GM08714 (cell line): Measurements from ENCODE around the gene TTC4.
A peak's percentile ranks its signal among the peaks of the same experiment; 100 is the strongest.

Source experiments
- H3K4me3 ChIP-seq: fragments of 200-500 bp; sonication (Bioruptor generic); 2 replicates; pipeline ENCODE4 v1.5.1; 2014; ENCODE audit warnings: mild to moderate bottlenecking, low read length, inconsistent platforms
- ZNF274 ChIP-seq: IDR thresholded peaks from 2 replicates; pipeline ENCODE4 v1.6.1; 2012; ENCODE audit warnings: mild to moderate bottlenecking, low read depth, low read length

Gene TTC4, protein sequence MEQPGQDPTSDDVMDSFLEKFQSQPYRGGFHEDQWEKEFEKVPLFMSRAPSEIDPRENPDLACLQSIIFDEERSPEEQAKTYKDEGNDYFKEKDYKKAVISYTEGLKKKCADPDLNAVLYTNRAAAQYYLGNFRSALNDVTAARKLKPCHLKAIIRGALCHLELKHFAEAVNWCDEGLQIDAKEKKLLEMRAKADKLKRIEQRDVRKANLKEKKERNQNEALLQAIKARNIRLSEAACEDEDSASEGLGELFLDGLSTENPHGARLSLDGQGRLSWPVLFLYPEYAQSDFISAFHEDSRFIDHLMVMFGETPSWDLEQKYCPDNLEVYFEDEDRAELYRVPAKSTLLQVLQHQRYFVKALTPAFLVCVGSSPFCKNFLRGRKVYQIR

DNA sequence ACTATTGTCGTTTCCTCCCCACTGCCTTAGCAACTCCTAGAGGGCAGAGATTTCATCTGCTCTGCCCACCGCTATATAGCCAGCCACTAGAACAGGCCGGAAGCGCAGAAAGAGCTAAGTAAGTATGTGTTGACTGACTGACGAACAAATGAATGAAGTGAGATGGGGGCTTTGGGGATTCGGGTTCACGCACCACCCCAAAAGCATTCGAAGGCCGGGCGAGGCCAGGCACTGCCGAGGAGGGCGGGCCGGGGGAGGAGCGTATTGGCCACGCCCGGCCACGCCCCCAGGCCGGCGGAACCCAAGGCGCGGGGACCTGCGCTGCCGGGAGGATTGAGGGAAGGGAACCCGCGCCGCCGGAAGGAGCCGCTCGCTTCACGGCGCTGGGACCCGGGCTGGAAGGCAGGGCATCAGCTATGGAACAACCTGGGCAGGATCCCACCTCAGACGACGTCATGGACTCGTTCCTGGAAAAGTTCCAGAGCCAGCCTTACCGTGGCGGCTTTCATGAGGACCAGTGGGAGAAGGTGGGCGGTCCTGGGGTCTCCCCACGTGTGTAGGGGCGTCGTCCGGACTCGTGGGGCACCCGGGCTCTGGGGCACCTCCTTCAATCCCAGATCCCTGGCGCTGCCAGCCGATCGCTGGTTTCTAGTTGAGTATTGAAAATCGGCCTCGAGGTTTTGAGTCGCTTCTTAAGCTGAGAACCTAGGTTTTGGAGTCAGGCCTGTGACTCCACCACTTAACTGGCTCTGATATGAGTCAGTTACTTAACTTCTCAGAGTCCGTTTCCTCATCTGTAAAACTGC is at the start of gene TTC4:
TTC4 (plus strand) TSS at position 369 of the 806 bp plus-strand sequence; CDS start at position 417, 48 bp downstream.
- H3K4me3 ChIP-seq: peak within 1 kb of the TSS; percentile 99
- no peak for TF ChIP-seq ZNF274

GRCh38 chr1:54666333-54666732 is 49.3 kb upstream of the TTC4 start:
- TF ChIP-seq ZNF274: no peak
- H3K4me3 ChIP-seq: no peak overlapping the region

DNA sequence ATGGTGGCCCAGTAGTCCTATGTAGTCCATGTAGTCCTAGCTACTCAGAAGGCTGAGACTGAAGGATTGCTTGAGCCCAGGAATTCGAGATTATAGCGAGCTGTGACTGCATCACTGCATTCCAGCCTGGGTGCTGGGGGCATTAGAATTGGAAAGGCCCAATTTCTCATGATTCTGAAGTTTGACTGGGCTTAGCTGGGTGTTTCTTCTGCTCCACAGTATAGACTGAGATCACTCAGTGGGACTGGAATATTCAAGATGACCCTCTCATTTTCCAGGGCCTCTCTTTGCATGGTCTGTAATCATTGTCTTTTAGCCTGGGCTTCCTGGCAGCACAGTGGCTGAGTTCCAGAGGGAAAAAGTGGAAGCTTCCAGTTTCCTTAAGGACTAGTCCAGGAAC is 47.9 kb upstream of the TTC4 start:
- no peak overlapping the region for H3K4me3 ChIP-seq
- TF ChIP-seq ZNF274: no peak

GRCh38 chr1:54668567-54668966 is 47.1 kb upstream of the TTC4 start:
- no peak overlapping the region for H3K4me3 ChIP-seq
- no peak for TF ChIP-seq ZNF274

- TF ChIP-seq ZNF274: no peak
- H3K4me3 ChIP-seq: no peak overlapping the region
Measured at GRCh38 chr1:54671985-54672608, 43.6 kb upstream of the TTC4 start.

DNA sequence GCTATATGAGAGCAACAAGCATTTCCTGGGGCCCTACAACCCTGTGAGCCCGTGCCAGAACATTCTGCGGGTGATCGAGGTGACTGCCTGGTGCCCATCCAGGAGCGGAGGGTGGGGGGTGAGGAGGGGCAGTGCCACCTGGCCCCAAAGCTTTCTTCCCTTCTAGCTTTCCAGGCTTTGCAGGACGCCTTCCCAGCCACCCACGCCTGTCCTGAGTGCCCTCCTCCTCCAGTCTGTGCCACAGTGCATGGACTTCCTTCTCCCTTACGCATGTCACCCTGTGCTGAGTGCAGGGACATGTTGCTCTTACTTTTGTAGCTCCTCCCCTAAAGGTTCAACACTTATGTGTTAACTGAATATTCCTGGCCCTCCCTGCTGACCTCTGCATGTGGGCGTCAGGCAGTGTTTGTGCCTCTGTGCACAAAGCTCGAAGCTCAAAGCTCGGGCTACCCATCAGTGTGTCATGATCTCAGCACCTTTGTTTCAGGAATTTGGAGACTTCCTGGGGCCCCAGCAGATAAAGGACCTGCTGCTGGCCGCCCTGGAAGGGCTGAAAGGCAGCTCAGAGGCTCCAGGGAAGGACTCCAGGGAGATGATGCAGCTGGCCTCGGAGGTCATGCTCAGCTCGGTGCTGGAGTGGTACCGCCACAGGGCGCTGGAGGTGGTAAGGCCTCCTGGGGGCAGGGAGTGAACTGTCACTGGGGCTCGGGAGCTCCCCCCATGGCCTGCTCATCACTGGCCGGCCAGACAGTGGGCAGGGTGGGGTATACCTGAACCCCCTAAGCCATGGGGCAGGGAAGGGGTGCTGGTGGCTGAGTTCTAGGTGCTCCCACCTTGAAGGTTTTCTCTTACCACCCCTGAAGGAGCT is 36.7 kb upstream of the TTC4 start:
- TF ChIP-seq ZNF274: no peak
- H3K4me3 ChIP-seq: no peak overlapping the region

GRCh38 chr1:54679706-54680105 is 36.0 kb upstream of the TTC4 start:
- TF ChIP-seq ZNF274: no peak
- H3K4me3 ChIP-seq: no peak overlapping the region

DNA sequence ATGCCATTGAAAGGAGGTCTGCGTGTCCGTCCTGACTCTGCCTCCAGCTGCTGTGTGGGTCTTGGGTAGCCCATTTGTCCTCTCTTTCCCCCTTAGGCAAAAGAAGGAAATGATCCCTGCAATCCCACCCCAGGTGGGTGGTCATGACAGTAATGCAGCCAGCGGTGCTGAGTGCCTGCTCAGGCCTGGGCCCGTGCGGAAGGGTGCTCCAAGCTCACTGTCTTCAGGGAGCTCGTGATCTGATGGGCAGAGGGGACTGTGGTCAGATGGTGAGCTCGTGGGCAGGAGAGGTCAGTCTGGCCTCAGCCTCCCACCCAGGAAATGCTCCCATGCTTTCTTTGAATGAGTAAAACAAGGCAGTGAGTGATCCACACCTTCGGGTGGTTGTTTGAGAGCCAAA is 35.3 kb upstream of the TTC4 start:
- TF ChIP-seq ZNF274: no peak
- H3K4me3 ChIP-seq: no peak overlapping the region

- no peak for TF ChIP-seq ZNF274
- no peak overlapping the region for H3K4me3 ChIP-seq
Measured at GRCh38 chr1:54681358-54681757, 34.3 kb upstream of the TTC4 start.

DNA sequence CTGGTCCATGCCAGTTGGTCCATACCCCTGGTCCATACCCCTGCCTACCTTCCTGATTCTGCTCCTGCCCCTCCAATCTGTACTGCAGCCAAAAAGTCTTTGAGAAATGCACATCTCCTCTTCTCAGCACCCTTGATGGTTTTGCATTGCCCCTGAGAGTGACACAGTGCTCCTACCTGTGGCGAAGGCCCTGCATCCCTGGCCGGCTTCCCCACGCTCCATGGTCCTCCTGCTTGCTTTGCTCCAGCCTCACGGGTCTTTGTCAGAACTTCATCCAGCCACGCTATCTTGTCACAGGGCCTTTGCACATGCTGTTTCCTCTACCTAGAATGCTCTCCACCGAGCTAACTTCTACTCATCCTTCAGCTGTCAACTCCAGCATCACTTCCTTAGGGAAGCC is 32.2 kb upstream of the TTC4 start:
- TF ChIP-seq ZNF274: no peak
- no peak overlapping the region for H3K4me3 ChIP-seq

DNA sequence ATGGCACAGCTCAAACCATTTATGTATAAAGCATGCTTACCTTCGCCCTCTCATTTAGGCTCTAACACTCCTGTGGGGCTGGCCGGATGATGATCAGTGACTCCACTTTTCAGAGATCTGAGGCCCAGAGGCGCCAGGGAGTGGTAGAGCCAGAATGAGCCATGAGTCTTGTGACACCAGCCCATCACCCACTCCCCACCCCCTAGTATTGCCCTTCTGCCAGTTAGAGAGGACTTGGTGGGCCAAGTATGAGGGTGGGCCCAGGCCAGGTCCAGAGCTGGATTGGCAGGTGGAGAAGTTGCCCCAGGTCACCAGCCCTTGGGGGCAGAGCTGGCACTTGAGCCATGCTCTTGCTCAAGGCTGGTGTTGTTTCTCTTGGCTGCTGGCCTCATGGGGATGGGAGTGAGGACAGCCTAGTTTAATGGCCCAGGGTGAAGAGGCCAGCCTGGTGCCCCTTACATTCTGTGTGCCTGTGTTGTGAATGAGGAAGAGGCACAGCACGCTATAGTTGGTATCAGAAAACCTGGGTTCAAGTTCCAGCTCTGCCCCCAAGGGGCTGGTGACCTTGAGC is 30.2 kb upstream of the TTC4 start:
- no peak overlapping the region for H3K4me3 ChIP-seq
- TF ChIP-seq ZNF274: no peak

- no peak overlapping the region for H3K4me3 ChIP-seq
- TF ChIP-seq ZNF274: no peak
Measured at GRCh38 chr1:54686155-54686554, 29.5 kb upstream of the TTC4 start.

GRCh38 chr1:54694771-54695170 is 20.9 kb upstream of the TTC4 start:
- H3K4me3 ChIP-seq: no peak overlapping the region
- TF ChIP-seq ZNF274: no peak
